ENCODE measurements around the gene SPATA31D1. TPM values are rescaled to one million over a fixed set of nuclear protein-coding genes. Genes with fewer than 3 reads are reported as not detected.

The SPATA31D1 gene
- polyA plus RNA-seq, 1 donor from 2014 or later, result not detected

DNA sequence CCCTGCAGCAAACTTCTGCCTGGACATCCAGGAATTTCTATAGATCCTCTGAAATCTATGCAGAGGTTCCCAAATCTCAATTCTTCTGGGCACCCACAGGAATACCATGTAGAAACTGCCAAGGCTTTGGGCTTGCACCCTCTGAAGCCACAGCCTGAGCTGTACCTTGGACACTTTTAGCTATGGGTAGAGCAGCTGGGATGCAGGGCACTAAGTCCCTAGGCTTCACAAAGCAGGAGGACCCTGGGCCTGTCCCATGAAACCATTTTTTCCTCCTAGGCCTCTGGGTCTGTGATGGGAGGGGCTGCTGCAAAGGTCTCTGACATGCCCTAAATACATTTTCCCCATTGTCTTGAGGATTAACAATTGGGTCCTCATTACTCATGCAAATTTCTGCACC, 32.9 kb upstream of the SPATA31D1 start:
- H4K20me1 ChIP-seq (ENCODE audit: insufficient read depth), result no peaks in the 10 kb centered on the region
- no peak overlapping the region for H2AFZ ChIP-seq (ENCODE audit: low read depth, low read length)
- TF ChIP-seq CTCF (IDR thresholded peaks at IDR 0.05; ENCODE audit: poor library complexity, severe bottlenecking), result no peak
- TF ChIP-seq SMC3 (conservative IDR thresholded peaks at IDR 0.05; ENCODE audit: poor library complexity), result no peak
- TF ChIP-seq EP300 (conservative IDR thresholded peaks at IDR 0.05; ENCODE audit: poor library complexity, severe bottlenecking), result no peak
- H3K27me3 ChIP-seq (ENCODE audit: insufficient read depth, low read depth, low read length), result no peaks in the 10 kb centered on the region
- no peak overlapping the region for H3K27ac ChIP-seq (ENCODE audit: low read length)
- H3K9ac ChIP-seq (ENCODE audit: low read length), result no peak overlapping the region
- no peak overlapping the region for H3K4me3 ChIP-seq (ENCODE audit: low read length)
- no peak overlapping the region for H3K4me2 ChIP-seq (ENCODE audit: low read length)
- H3K79me2 ChIP-seq (replicated peaks; ENCODE audit: insufficient read depth, low read length), result no peaks in the 10 kb centered on the region
- no peaks in the 10 kb centered on the region for H3K9me2 ChIP-seq (ENCODE audit: insufficient read depth, low read length)
- no peaks in the 10 kb centered on the region for H3F3A ChIP-seq (ENCODE audit: insufficient read depth, low read length, poor library complexity, severe bottlenecking)
- H3K9me3 ChIP-seq (ENCODE audit: low read length), result peaks cover 6% of the 10 kb centered on the region
- no peaks in the 10 kb centered on the region for H3K36me3 ChIP-seq (ENCODE audit: insufficient read depth, low read length)

DNA sequence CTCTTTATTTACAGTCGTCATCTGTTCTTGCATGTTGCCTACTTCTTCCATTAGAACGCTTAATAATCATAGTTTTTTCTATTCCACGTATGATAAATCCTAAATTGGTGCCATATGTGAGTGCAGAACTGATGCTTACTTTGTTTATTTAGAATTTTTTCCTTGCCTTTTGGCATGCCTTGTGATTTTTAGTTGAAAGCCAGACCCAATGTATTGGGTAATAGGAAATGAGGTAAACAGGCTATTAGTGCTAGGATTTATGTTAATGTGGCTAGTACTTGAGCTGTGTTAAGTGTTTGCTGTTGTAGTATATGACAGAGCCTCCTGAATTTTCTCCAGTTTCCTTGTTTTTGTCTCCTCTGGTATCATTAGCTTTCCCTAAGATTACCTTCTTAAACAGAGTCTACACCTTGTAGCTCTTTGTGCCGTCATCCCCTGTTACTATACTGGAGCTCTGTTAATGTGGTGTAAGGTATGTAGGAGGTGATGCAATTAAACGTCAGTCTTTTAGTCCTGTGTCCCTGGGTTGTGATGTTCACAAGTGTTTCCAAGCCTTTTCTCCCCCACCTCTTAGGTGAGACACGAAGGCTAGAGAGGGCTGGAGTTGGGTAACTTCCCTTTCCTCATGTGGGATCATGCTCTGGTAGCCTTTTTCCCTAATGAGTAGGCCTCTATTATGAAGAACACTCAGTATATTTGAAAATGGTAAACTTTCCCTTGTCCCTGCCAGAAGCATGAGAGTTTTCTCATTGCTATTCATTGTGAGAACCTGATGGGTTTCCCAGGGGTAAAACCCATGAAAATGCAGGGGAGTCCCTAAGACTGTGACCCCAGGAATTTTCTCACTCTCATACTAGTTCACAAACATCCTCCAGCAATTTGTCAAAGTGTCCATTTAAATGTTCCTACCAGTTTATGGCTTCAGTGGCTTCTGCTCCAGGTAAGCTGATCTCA, 24.1 kb upstream of the SPATA31D1 start:
- Histone ChIP-seq H4K20me1 (ENCODE audit: insufficient read depth) (no peaks in the 10 kb centered on the region), H3K27me3 (ENCODE audit: insufficient read depth, low read depth, low read length) (no peaks in the 10 kb centered on the region), H2AFZ (ENCODE audit: low read depth, low read length) (no peak overlapping the region), H3K4me3 (ENCODE audit: low read length) (no peak overlapping the region), H3K9me2 (ENCODE audit: insufficient read depth, low read length) (no peaks in the 10 kb centered on the region), H3K4me2 (ENCODE audit: low read length) (no peak overlapping the region), H3K9me3 (ENCODE audit: low read length) (no peaks in the 10 kb centered on the region), H3K79me2 (replicated peaks; ENCODE audit: insufficient read depth, low read length) (no peaks in the 10 kb centered on the region), H3F3A (ENCODE audit: insufficient read depth, low read length, poor library complexity, severe bottlenecking) (no peaks in the 10 kb centered on the region), H3K36me3 (ENCODE audit: insufficient read depth, low read length) (no peaks in the 10 kb centered on the region), H3K27ac (ENCODE audit: low read length) (no peak overlapping the region), H3K9ac (ENCODE audit: low read length) (no peak overlapping the region)
- TF ChIP-seq RAD21 (conservative IDR thresholded peaks at IDR 0.05) (no peak), TAF1 (IDR thresholded peaks at IDR 0.05; ENCODE audit: low read depth) (no peak), POLR2AphosphoS5 (IDR thresholded peaks at IDR 0.05) (no peak), MXI1 (conservative IDR thresholded peaks at IDR 0.05; ENCODE audit: poor library complexity, severe bottlenecking) (no peak), SMC3 (conservative IDR thresholded peaks at IDR 0.05; ENCODE audit: poor library complexity) (no peak), EZH2 (IDR thresholded peaks at IDR 0.05; ENCODE audit: borderline replicate concordance, insufficient read depth, low read length, poor library complexity, severe bottlenecking) (no peak), CTCF (IDR thresholded peaks at IDR 0.05; ENCODE audit: poor library complexity, severe bottlenecking) (no peak), EP300 (conservative IDR thresholded peaks at IDR 0.05; ENCODE audit: poor library complexity, severe bottlenecking) (no peak)
- TF ChIP-seq, protein P1, sequence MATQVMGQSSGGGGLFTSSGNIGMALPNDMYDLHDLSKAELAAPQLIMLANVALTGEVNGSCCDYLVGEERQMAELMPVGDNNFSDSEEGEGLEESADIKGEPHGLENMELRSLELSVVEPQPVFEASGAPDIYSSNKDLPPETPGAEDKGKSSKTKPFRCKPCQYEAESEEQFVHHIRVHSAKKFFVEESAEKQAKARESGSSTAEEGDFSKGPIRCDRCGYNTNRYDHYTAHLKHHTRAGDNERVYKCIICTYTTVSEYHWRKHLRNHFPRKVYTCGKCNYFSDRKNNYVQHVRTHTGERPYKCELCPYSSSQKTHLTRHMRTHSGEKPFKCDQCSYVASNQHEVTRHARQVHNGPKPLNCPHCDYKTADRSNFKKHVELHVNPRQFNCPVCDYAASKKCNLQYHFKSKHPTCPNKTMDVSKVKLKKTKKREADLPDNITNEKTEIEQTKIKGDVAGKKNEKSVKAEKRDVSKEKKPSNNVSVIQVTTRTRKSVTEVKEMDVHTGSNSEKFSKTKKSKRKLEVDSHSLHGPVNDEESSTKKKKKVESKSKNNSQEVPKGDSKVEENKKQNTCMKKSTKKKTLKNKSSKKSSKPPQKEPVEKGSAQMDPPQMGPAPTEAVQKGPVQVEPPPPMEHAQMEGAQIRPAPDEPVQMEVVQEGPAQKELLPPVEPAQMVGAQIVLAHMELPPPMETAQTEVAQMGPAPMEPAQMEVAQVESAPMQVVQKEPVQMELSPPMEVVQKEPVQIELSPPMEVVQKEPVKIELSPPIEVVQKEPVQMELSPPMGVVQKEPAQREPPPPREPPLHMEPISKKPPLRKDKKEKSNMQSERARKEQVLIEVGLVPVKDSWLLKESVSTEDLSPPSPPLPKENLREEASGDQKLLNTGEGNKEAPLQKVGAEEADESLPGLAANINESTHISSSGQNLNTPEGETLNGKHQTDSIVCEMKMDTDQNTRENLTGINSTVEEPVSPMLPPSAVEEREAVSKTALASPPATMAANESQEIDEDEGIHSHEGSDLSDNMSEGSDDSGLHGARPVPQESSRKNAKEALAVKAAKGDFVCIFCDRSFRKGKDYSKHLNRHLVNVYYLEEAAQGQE (IDR thresholded peaks at IDR 0.05; ENCODE audit: borderline replicate concordance), result no peak

Measured in neural cell (in vitro differentiated cells).